NCI-H1694 (cell line): ENCODE data around the gene ASXL2.

Experiments used
- DNase-seq: peaks from one replicate; lab custom pipeline; 2025; lab: John Stamatoyannopoulos, UW

Gene ASXL2

DNA sequence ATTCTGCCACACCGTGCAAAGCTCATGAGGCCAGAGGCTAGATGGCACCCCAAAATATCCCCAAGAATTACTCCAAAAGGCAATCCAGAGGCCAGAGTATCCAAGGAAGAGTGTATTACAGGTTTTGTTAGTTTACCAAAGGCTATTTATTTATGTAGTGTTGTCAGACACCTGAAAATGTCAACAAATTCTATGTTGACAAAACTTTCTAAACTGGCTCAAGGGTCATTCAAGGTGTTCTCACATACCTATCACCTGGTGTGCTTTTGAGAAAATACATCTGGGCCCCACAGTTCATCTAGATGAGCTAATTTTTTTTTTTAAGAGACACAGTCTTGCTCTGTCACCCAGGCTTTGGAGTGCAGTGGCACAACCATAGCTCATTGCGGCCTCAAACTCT is 192.5 kb downstream of the ASXL2 start:
- DNase-seq: no peak

DNA sequence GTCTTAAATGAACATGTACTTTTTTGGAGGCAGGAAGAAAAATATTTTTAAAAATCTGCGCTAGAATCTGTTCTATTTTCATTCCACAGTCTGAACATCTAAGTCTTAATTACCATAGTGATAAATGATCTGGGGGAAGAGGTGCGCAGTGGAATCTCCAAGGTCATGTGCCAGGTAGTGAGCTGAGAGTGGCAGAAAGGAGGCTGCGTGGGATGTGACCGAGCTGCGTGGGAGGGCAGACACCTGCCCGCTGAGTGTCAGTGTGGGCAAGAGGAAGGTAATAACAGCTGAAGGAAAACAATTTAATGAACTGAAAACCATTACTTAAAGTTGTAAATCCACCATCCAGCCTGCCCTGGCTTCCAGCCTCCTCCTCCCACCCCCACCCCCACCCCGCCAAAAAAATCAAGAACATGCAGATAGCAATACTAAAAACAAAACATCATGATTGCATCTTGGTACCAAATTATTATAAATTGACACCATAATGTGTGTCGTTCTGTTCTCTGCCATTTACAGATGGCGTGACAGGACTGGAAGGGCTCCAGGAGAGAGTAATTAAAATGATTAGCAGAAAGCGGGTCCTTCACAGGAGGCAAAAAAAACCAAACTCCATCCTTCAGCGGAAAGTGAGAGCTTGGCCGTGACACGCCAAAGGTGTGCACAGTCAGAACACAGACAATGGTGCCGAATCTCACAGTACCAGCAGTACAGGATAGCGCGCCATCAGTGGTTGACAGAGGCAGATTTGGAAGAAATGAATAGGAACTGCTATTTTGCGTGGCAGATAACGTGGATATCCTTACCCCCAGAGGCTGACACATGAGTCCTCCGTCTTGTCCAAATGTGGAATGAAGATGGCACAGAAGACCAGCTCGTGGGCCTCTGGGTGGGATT is 193.5 kb downstream of the ASXL2 start:
- DNase-seq: peak; percentile 75
